NCI-H1930 (cell line): ENCODE data around the gene MPG.

Experiments
- DNase-seq, 2 experiments: peaks; one replicate each; lab custom pipeline; 2025; lab: John Stamatoyannopoulos, UW

Gene MPG

DNA sequence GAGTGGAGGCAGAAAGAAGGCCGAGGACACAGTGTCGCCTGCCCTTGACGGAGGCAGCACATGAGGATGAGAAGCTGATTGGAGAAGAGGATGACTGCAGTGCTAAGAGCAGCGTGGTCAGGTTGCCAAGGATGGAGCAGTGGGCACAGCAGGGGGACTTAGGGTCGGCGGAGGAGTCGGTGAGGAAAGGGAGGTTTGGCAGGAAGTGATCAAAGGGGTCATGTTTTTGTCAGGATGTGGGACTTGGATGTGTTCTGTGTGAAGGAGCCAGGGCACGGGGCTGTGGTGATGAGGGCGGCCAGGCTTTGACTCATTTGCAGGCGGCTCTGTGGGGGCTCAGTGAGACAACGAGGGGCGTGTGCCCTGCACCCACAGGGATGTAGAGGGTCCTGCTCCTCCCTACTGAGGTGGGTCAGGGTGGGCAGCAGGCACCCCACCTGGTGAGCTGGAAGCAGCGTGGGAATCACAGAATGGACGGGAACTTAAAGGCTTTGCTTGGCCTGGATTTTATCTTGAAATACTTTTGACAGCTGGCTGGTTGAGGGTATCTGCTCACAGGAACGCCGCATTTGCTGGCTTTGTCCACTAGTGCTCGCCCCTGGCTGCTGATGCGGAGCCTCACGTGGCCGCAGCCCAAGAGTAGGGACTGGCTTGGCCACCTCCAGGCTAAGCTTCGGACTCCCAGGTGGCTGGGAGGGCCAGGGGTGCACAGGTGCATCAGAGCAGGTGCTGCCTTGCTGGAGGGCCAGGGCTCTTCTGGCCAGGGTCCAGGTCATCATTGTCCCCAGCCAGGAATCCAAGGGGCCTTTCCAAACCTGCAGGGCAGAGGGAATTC, 6.0 kb downstream of the MPG start:
- DNase-seq: no peak

DNA sequence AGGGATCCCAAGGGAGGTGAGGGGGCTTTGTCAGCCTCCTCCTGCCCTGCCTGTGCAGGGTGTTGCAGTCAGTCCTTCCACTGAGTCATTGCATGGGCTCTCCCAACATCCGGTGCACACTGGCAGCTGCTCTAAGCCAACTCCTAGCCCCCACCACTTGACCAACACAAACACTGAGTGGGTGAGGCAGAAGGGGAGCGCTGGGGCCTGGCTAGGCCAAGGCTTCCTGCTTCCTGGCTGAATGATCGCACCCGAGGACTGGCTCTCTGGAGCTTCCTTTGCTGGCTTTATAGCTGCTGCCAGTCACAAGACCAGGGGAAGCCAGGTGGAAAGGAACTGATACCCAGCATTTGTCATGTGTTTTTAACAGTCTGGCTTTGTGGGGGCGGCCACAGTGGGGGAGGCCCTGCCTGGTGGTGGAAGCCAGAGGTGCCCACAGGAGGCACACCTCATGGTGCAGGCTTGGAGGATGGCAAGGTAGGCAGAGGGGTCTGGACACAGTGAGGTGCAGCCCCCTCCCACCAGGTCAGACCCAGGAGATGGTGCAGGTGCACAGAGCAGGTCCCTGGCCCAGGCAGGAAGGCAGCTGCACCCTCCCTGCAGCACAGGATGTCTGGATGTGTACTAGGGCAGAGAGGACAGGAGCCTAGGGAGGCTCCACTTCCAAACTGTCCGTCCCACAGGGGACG, 6.8 kb downstream of the MPG start:
- DNase-seq: no peak

DNA sequence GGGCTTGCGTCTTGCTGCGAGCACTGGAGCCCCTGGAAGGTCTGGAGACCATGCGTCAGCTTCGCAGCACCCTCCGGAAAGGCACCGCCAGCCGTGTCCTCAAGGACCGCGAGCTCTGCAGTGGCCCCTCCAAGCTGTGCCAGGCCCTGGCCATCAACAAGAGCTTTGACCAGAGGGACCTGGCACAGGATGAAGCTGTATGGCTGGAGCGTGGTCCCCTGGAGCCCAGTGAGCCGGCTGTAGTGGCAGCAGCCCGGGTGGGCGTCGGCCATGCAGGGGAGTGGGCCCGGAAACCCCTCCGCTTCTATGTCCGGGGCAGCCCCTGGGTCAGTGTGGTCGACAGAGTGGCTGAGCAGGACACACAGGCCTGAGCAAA, 7.4 kb downstream of the MPG start:
- DNase-seq: no peak

DNA sequence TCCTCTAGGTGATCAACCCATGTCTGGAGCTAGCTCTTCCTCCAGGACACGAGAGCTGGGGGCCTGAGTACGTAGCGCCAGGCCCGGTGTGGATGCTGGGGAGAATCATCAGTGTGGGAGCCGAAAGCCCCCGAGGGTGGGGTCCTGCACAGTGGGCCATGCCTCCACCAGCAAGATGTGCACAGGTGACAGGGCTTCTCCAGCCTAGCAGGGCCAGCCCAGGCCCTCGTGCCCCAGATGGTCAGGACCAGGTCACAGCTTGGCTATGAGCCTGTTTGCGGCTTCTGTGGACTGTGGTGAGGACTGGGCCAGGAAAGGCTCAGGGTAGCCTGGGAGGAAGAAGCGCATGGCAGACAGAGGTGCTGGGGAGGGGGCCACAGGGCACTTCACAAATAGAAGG, 7.8 kb downstream of the MPG start:
- no peak for DNase-seq

DNA sequence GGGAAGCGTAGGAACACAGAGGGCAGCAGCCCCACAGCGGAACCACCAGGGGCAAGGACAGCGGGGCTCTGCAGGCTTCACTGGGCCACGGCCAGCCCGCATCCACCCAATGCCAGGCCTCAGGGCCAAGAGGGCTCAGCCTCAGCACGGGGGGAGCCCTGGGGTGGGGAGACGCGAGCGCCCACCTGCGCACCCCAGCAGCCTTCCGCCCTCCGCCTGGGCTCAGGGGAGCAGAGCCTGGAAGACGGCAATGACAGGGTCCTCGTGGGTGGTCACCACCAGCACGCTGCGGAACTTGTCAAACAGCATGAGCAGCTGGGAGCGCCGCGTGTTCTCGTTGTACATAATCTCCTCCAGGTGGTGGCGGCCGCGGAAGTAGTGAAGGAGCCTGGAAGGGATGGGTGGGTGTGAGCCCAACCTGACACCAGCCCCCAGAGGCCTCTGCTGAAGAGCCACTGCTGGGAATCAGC, 8.5 kb downstream of the MPG start:
- no peak for DNase-seq

DNA sequence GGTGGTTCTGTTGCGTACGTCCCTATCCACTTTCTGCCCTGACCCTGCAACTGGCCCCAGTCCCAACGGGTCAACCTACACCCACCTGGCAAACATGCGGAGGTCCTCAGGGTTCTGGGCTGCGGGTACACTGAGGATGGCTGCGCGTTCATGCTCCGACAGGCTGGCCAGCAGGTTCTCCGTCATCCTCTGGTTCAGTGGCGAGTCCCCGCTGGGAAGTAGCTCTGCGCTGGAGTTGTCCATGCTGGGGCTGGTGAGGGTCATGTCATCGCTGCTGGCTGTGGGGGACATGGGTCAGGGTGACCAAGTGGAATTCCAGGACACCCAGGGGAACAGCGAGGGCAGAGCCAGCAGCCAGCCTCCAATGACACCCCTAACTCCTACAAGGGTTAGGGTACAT, 10.6 kb downstream of the MPG start:
- no peak for DNase-seq

DNA sequence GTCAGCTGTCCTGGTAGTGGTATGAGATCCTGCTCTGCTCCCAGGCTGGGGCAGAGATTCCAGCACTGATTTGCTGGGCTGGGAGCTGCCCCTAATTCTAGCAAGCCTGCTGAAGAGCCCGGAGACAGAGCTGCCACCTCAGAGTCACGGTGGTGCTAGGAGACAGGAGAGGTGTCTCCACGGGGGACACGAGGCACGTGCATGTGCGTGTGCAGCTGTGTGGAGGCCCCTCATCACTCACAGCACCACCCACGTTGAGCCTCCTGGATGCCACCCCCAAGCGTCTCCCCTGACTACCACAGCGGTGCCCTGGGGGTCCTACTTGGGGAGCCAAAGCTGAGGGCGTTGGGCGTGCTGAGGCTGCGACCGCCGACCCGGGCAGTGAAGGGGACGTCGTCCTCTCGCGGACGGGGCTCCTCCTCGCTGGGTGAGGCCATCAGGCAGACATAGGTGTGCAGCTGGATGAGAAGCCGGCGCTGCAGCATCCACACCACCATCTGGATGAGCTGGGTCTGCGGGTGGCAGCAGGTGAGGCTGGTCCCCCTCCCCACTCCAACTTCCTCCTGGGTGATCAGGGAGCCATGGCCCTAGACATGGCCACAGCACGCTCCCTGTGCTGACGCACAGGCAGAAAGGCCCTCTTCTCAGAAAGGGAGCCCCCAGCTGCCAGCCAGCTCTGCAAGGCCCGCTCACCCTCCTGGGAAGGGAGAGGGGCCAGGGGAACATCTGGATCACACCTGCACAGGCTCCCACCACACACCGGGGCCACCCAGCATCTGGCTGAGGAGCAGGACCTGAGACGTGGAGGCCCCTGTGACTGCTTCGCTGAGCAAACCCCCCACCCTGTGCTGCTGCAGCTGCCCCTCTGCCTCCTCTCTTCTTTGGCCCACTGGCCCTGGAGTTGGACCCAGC, 11.6 kb downstream of the MPG start:
- DNase-seq: no peak

DNA sequence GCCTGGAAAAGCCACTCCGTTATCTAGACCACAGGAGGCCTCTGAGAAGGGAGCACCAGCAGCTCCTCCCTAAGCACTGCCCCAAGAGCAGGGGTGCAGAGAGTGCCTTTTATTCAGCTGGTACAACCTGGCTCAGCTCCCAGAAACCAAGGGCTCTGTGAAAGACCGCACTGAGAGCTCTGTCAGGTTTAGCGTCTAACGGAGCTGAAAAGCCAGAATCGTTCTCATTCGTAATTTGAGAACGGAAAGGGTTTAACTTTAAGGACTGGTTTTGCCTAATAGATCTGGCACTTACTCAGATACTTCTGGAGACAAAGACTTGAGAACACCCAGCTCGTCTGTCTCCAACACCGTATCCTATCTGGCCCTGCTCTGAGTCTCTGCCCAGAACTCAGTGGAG, 13.5 kb downstream of the MPG start:
- DNase-seq: no peak

DNA sequence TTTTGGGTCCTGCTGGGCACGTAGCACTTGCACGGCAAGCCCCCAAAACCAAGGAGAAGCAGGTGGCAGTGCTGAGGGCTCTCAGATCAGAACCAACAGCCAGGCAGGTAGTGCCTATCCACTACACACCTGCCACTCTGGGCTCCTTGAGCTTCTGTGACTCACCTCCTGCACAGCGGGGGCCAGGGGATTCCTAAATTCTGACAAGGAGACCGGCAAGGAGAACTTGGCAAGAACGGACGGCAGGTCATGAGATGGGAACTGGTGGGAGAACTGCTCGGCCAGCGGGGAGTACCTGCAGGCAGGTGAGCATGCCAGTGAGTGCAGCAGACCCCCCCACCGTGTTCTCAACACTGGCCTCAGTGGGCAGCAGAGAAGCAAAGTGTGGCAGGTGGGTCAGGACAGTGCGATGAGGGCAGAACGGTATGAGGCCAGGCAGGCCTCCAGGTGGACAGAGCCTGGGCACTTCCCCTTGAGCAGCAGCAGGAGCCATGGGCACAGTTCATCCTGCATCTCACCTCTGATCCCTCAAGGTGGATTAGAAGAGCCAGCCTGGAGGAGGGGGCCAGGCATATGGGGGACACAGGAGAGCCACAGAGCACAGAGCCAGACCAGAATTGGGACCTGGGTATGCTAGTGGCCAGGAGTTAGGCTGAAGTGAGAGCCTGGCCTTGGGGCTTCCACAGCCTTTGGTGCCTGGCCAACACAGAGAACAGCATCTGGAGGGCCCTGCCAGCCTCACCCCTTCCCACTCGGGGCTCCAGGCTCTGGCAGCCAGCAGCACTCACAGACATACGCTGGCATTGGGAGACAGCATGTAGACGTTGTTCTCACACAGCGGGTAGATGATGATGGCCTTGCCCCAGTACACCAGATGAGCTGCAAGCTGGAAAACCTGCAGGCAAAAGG, 14.7 kb downstream of the MPG start:
- no peak for DNase-seq

DNA sequence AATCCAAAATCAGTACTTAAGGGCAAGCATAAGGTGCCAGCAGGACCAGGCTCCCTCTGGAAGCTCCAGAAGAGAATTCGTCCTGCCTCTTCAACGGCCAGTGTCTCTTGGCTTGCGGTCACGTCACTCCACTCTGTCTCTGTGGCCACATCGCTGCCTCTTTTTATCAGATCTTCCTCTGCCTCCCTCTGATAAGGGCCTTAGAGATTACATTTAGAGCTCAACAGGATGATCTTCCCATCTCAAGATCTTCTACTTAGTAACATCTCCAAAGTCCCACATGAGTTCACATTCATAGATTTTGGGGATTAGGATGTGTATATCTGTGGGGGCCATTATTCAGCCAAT, 16.9 kb downstream of the MPG start:
- DNase-seq: no peak

DNA sequence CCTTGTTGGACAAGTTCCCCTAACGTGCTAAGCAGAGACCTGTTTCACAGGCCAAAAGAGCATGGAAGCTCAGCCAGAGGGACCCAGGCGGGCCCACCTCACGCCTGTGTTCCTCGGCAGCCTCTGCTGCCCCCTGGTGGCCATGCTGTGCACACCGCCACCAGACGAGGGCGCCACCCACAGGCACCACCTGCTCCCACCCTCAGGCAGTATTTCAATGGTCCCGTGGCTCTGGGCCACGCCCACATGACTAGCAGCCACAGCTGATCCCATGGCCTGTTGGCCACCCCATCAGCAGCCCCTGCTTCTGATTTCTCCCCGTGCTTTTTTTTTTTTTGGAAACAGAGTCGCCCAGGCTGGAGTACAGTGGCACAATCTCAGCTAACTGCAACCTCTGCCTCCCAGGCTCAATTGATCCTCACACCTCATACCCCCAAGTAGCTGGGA, 18.9 kb downstream of the MPG start:
- DNase-seq: peak; percentile 73 to 86

DNA sequence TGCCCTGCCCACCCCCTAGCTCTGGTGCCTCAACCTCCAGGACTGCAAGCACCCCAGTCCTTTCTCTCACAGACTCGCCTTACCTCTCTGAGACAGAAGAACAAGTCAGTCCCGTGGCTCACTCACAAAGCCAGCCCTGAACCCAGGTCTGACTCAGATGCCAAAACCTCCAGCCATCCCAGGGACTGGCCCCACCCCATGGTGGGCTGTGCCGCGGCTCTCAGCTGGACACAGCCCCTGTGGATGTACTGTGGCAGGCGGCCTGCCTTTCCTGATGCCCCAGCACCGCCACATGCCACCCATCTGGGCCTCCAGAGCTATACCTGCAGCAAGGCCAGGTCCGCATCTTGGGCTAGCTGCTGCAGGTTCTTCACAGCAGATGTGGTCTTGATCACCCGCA, 19.8 kb downstream of the MPG start:
- no peak for DNase-seq

DNA sequence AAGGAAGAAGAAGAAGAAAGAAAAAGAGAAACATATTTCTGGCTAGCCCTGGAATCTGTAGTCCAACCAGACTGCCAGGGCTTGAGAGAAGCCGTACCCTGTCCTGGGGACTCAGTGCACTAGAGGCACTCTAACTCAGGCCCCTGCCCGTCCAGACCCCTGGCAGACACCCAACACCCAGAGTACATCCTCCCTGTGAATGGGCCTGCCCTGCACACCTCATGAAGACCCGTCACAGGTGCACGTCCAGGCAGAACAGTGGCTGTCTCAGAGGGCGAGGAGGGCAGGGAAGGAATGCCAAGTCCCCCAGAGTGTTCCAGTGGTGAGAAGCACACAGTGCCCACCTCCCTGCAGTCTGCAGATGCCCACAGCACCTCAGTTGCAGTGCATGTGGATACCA, 23.0 kb downstream of the MPG start:
- no peak for DNase-seq

DNA sequence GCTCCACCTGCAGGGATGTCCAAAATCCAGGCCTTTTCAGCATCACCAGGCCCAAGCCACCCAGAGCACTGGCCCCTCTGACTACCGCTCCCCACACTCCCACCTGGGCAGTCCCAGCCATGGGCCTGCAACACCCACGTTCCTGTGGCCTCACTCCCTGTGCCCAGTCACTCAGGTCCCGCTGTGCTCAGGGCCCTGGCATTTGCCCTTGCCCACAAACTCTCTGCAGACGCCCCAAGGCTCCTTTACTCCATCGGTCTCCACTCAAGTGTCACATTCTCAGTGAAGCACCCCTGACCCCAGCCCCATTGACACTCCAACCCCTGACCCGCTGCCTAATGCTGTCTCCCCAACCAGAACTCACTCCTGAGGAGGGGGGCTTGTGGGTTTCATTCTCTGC, 23.6 kb downstream of the MPG start:
- no peak for DNase-seq

DNA sequence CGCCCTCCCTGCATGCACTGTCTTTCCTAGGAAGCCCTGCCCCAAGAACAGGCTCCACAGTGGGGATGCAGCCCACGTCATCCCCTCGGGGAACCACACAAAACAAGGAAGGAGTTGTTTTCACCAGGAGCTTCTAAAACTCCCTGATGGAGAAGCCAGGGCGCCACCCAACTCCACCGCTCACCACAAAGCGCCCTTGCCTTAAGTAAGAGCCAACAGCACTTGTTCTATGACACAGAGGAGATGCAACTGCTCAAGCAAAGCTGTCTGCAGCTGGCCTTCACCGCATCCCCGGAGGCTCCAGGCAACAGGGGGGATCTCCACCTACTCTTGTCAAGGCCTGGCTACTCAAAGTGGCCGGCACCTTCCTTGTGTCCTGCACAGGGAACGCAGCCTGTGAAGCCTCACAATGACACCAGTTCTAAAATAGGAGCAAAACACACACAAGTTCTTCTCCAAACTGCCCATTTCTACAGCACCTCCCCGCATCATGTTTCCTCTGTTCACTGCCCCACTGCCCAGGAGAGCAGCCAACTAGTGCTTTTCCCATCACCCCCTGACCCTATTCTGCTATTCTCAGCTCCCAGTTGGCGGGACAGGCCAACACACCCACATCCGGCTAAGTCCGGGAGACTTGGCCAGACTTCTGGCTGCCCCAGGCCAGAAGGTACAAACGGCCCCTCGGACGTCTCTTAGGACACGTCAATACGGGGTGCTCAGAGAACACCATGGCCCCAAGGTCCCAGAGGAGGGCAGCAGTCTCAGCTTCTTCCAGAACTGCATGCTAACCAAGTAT, 24.2 kb downstream of the MPG start:
- DNase-seq: no peak

DNA sequence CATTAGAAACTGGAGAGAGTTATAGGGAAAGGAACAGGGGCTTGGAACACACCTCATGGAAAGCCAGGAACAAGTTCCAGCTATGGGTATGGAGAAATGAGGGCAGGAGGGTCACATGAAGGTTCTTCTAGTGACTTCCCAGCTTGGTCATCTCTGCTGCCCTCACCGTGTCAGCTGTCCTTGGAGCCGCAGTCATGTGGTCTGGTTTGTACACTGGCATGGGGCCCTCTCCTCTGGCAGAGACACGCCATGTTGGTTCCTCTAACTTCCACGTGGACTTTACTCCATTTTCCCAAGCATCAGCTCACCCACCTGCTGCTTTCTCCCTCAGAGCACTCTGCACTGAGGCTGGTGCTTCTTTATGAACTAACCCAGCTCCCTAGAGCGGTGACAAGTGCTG, 26.3 kb downstream of the MPG start:
- no peak for DNase-seq

DNA sequence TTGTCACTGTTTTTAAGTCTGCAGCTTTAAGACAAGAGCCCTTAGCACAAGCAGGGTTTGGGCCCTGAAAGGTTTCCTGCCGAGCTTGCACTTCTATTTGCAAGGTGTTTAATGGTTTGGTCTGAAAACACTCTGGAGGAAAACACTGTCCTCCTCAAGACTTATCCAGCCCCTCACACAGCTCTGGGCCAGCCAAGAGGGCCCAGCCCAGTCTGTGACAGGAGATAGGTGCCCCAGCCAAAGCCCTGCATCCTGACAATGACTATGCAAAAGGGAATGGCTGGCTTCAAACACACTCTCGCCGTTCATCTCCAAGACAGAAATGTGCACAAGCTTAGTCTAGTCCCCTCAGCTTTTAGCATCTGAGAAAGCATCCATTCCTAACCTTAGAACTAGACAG, 26.9 kb downstream of the MPG start:
- no peak for DNase-seq

DNA sequence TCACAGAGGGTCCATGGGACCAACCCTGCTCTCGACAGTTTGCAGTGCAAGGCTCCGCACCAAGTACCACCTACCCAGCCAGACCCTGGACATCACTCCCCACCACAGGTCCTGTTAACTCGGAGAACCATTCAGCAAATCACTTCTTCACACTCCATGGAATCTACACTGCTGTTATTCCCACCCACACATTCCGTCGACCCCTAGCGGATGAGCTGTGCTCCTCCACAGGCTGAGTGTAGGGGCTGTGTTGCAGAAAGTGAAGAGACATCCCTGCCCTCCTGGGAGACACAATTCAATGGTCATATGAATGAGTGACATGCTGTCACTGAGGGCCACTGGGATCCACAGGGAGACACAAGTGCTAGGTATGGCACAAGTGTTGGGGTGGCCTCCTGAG, 27.5 kb downstream of the MPG start:
- no peak for DNase-seq

DNA sequence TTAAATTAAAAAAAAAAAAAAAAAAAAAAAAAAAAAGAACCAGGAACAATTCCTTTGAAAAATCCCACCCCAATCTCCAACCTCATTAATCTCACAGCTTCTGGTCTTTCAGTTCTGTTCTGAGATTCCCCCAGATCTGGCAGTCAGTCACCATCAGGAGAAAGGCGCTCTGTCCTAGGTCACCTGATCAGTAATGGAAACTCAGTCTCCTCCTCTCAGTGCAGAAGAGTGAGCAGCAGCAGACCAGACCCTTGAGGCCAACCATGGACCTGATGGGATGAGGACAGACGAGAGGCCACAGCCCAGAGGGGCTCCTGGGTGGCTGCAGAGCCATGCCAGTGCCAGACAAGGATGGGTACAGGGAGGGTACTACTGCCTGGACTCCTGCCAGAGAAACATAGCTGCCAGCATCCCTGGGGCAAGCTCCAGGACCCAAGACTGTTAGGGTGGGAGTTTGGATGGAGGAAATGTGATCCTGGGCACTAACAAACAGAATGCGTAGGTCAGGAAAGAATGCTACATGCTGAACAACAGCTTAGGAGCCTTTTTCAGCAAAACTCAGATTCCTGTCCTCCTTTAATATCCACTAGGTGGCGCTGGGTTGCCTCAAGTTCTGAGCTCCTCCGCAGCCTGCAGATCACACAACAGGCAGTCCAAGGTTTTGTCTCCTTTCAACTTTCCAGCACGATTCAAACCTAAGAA, 28.7 kb downstream of the MPG start:
- peak; percentile 77 for DNase-seq
